H9 (cell line): ENCODE results near the gene B3GNT3. TPM values are rescaled to one million over a fixed set of nuclear protein-coding genes. Genes with fewer than 3 reads are reported as not detected.

Experiments
- DNase-seq: peaks from one replicate; pipeline ENCODE4 v3.0.0-alpha.2; 2017
- H2AFZ ChIP-seq: one replicate; pipeline ENCODE4 v1.6.1; 2013; ENCODE audit warnings: mild to moderate bottlenecking, low read length, control low read depth, moderate library complexity
- H2AK5ac ChIP-seq: 2 replicates; pipeline ENCODE4 v1.6.1; 2013; ENCODE audit warnings: low read length, control low read depth, mixed read lengths; ENCODE audit not compliant: insufficient read length
- H2BK120ac ChIP-seq: one replicate; pipeline ENCODE4 v1.6.1; 2013; ENCODE audit warnings: low read depth, mild to moderate bottlenecking, low read length, control low read depth, inconsistent platforms; ENCODE audit not compliant: poor library complexity, severe bottlenecking
- H2BK12ac ChIP-seq: 2 replicates; pipeline ENCODE4 v1.6.1; 2013; ENCODE audit warnings: low read length, control low read depth, mixed read lengths, low read depth; ENCODE audit not compliant: insufficient read length
- H2BK15ac ChIP-seq: 2 replicates; pipeline ENCODE4 v1.6.1; 2013; ENCODE audit warnings: low read depth, low read length, control low read depth
- H2BK20ac ChIP-seq: one replicate; pipeline ENCODE4 v1.6.1; 2013; ENCODE audit warnings: low read depth, mild to moderate bottlenecking, low read length, control low read depth, inconsistent platforms; ENCODE audit not compliant: poor library complexity, severe bottlenecking
- H2BK5ac ChIP-seq: 2 replicates; pipeline ENCODE4 v1.6.1; 2013; ENCODE audit warnings: low read length, control low read depth, mixed read lengths; ENCODE audit not compliant: insufficient read length
- H3K14ac ChIP-seq: 2 replicates; pipeline ENCODE4 v1.6.1; 2013; ENCODE audit warnings: low read length, control low read depth; ENCODE audit not compliant: insufficient read depth
- H3K18ac ChIP-seq: 2 replicates; pipeline ENCODE4 v1.6.1; 2013; ENCODE audit warnings: low read depth, mild to moderate bottlenecking, mixed read lengths, low read length, control low read depth; ENCODE audit not compliant: insufficient read length
- H3K23ac ChIP-seq: 2 replicates; pipeline ENCODE4 v1.6.1; 2013; ENCODE audit warnings: low read length, control low read depth, mixed read lengths, low read depth; ENCODE audit not compliant: insufficient read length
- H3K23me2 ChIP-seq: 2 replicates; pipeline ENCODE4 v1.6.1; 2013; ENCODE audit warnings: low read depth, mild to moderate bottlenecking, mixed read lengths, low read length, control low read depth; ENCODE audit not compliant: insufficient read length, poor library complexity, severe bottlenecking
- H3K27ac ChIP-seq: 2 replicates; pipeline ENCODE4 v1.5.1; 2013; ENCODE audit warnings: low read length, control low read depth, mixed read lengths, low read depth; ENCODE audit not compliant: insufficient read length
- H3K27me3 ChIP-seq: 2 replicates; pipeline ENCODE4 v1.6.1; 2013; ENCODE audit warnings: low read length, control low read depth, inconsistent platforms; ENCODE audit not compliant: insufficient read depth
- H3K4ac ChIP-seq: 2 replicates; pipeline ENCODE4 v1.6.1; 2013; ENCODE audit warnings: low read depth, mild to moderate bottlenecking, control low read depth, inconsistent platforms, low read length, moderate library complexity
- H3K4me1 ChIP-seq: 2 replicates; pipeline ENCODE4 v1.6.1; 2013; ENCODE audit warnings: low read length, control low read depth, inconsistent platforms; ENCODE audit not compliant: insufficient read depth
- H3K4me2 ChIP-seq: 2 replicates; pipeline ENCODE4 v1.6.1; 2013; ENCODE audit warnings: low read length, control low read depth, mixed read lengths; ENCODE audit not compliant: insufficient read length, insufficient read depth
- H3K56ac ChIP-seq: 2 replicates; pipeline ENCODE4 v1.6.1; 2013; ENCODE audit warnings: low read depth, mild to moderate bottlenecking, mixed read lengths, low read length, control low read depth; ENCODE audit not compliant: insufficient read length
- H3K79me1 ChIP-seq: 2 replicates; pipeline ENCODE4 v1.6.1; 2013; ENCODE audit warnings: low read depth, mild to moderate bottlenecking, moderate library complexity, low read length, control low read depth, inconsistent platforms; ENCODE audit not compliant: insufficient read depth, poor library complexity, severe bottlenecking
- H3K79me2 ChIP-seq: 2 replicates; pipeline ENCODE4 v1.6.1; 2013; ENCODE audit warnings: low read length, control low read depth, inconsistent platforms; ENCODE audit not compliant: insufficient read depth
- H3K9ac ChIP-seq: 2 replicates; pipeline ENCODE4 v1.6.1; 2013; ENCODE audit warnings: low read length, control low read depth, mixed read lengths; ENCODE audit not compliant: insufficient read length; ENCODE audit errors: extremely low read depth
- H3K9me3 ChIP-seq: one replicate; pipeline ENCODE4 v1.6.1; 2013; ENCODE audit warnings: low read depth, low read length, inconsistent platforms; ENCODE audit not compliant: control insufficient read depth
- H3T11ph ChIP-seq: one replicate; pipeline ENCODE4 v1.6.1; 2013; ENCODE audit warnings: mild to moderate bottlenecking, low read length, control low read depth, inconsistent platforms
- H4K20me1 ChIP-seq: one replicate; pipeline ENCODE4 v1.6.1; 2013; ENCODE audit not compliant: control insufficient read depth, insufficient read length, insufficient read depth
- H4K5ac ChIP-seq: 2 replicates; pipeline ENCODE4 v1.6.1; 2013; ENCODE audit warnings: low read depth, mild to moderate bottlenecking, mixed read lengths, low read length, control low read depth; ENCODE audit not compliant: insufficient read length
- H4K8ac ChIP-seq: replicated peaks from 2 replicates; pipeline ENCODE4 v1.6.1; 2013; ENCODE audit warnings: low read length, control low read depth, mixed read lengths, low read depth; ENCODE audit not compliant: insufficient read length
- H4K91ac ChIP-seq: 2 replicates; pipeline ENCODE4 v1.6.1; 2013; ENCODE audit warnings: low read depth, mild to moderate bottlenecking, moderate library complexity, mixed read lengths, low read length, control low read depth; ENCODE audit not compliant: insufficient read length
- H3K27ac Mint-ChIP-seq, 3 experiments: 2 replicates in 2 of 3; 3 replicates in 1 of 3; pipeline ENCODE4 v1.8.0; 2020 to 2021; ENCODE audit warnings: mixed read lengths in 3 of 3, mild to moderate bottlenecking in 1 of 3, moderate library complexity in 1 of 3
- H3K27me3 Mint-ChIP-seq: 2 replicates; pipeline ENCODE4 v1.8.0; 2021; ENCODE audit warnings: low read depth, mild to moderate bottlenecking, moderate library complexity, mixed read lengths
- H3K36me3 Mint-ChIP-seq, 3 experiments: 2 replicates in 2 of 3; 3 replicates in 1 of 3; pipeline ENCODE4 v1.8.0; 2020 to 2021; ENCODE audit warnings: low read depth in 3 of 3, mixed read lengths in 3 of 3; ENCODE audit not compliant: insufficient read depth in 1 of 3
- H3K4me1 Mint-ChIP-seq, 2 experiments: 2 replicates each; pipeline ENCODE4 v1.8.0; 2020; ENCODE audit warnings: mixed read lengths in 2 of 2
- H3K4me3 Mint-ChIP-seq, 2 experiments: 2 replicates in 1 of 2; 3 replicates in 1 of 2; pipeline ENCODE4 v1.8.0; 2020 to 2021; ENCODE audit warnings: mild to moderate bottlenecking in 2 of 2, mixed read lengths in 2 of 2, moderate library complexity in 1 of 2
- H3K9me3 Mint-ChIP-seq, 2 experiments: 2 replicates in 1 of 2; 3 replicates in 1 of 2; pipeline ENCODE4 v1.8.0; 2020; ENCODE audit warnings: mild to moderate bottlenecking in 2 of 2, mixed read lengths in 2 of 2, moderate library complexity in 1 of 2
- CTCF ChIP-seq: fragments of 200-600 bp; sonication (generic); conservative IDR thresholded peaks from 3 replicates; pipeline ENCODE4 v1.8.0; 2021; ENCODE audit warnings: antibody characterized with exemption, mild to moderate bottlenecking
- WGBS: extraction: QIAGEN DNeasy Blood & Tissue Kit; methylation state at CpG from one replicate; pipeline ENCODE4 v1.1.7; 2013; ENCODE audit warnings: missing lambda C conversion rate, low lambda C conversion rate, mixed read lengths; ENCODE audit not compliant: insufficient read length; ENCODE audit errors: extremely low coverage; 5-methylcytosine and 5-hydroxymethylcytosine counted together
- total RNA-seq: library from RNA; stranded (reverse); gene quantifications from 2 replicates; pipeline ENCODE4 v1.2.1, GENCODE V29; 2021

The B3GNT3 gene
- total RNA-seq, 1 experiment from 2014 or later: 0.96 TPM

DNA sequence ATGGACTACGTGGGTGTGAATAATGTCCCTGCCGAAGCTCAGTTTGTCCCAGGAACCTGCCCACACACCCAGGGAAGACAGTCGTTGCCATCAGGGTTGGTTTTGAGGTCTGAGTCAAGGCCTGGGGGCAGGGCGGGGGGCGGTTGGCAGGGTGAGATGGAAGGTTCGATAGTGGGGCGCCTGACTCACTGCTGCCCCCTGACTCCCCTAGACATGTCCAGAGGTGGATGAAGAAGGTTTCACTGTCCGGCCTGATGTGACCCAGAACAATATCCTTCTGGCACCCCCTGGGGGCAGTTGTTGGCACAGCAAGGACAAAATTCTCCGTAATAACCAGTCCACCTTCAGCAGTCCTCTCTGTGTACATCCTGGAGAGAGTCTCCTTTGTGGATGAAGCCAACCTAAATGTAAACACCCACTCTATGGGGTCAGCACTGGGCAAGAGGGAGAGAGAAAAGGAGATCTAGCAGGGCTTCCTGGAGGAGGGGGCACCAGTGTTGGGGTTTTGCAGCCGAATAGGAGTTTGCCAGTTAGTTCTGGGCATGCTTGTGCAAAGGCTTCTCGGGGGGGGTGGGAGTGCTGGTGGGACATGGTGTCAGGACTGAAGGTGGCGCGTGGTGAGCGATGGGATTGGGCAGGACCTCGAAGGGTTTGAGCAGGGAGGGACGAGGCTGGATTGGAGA lies 19.6 kb upstream of the B3GNT3 start:
- Histone ChIP-seq H3K4ac (no peak overlapping the region), H2AK5ac (no peak overlapping the region), H3K56ac (no peak overlapping the region), H3K27ac (no peak overlapping the region), H4K5ac (no peak overlapping the region), H3K14ac (no peak overlapping the region), H3K23ac (no peak overlapping the region), H4K20me1 (no peaks in the 10 kb centered on the region), H3T11ph (no peak overlapping the region), H4K91ac (no peak overlapping the region), H3K27me3 (no peaks in the 10 kb centered on the region), H3K9ac (no peak overlapping the region), H4K8ac (no peak overlapping the region), H2BK15ac (no peak overlapping the region), H2BK120ac (no peak overlapping the region), H3K79me2 (no peaks in the 10 kb centered on the region), H2BK12ac (no peak overlapping the region), H2BK5ac (no peak overlapping the region), H3K9me3 (no peaks in the 10 kb centered on the region), H2AFZ (no peak overlapping the region), H3K4me2 (no peak overlapping the region), H3K79me1 (no peaks in the 10 kb centered on the region), H3K23me2 (peaks cover 13% of the 10 kb centered on the region), H3K4me1 (no peaks in the 10 kb centered on the region), H2BK20ac (no peak overlapping the region), H3K18ac (no peak overlapping the region)
- WGBS: no CpG with 5 or more reads among the region's 16 CpGs
- Mint-ChIP-seq H3K9me3 (peaks cover 0 to 2% of the 10 kb centered on the region in 2 experiments; a peak in 1 of 5 replicates), H3K4me1 (peaks cover 13 to 23% of the 10 kb centered on the region in 2 experiments), H3K36me3 (peaks cover 2 to 15% (median 8%) of the 10 kb centered on the region in 3 experiments; a peak in 6 of 7 replicates), H3K27ac (no peak overlapping the region), H3K27me3 (0 out of 2 replicates have a peak, but pooled peaks cover 2% of the 10 kb centered on the region), H3K4me3 (no peak overlapping the region)
- DNase-seq: peak; percentile 78
- peak; percentile 79 for TF ChIP-seq CTCF
